GM19099 (cell line): Measurements from ENCODE around the gene SLK.

Experiments
- POLR2A ChIP-seq: IDR thresholded peaks from 3 replicates; pipeline ENCODE4 v1.6.1; 2011; ENCODE audit warnings: low read depth; ENCODE audit not compliant: insufficient read length; ENCODE audit errors: extremely low read depth

SLK gene

GRCh38 chr10:104074505-104074904 lies 107.6 kb downstream of the SLK start:
- TF ChIP-seq POLR2A = no peak

DNA sequence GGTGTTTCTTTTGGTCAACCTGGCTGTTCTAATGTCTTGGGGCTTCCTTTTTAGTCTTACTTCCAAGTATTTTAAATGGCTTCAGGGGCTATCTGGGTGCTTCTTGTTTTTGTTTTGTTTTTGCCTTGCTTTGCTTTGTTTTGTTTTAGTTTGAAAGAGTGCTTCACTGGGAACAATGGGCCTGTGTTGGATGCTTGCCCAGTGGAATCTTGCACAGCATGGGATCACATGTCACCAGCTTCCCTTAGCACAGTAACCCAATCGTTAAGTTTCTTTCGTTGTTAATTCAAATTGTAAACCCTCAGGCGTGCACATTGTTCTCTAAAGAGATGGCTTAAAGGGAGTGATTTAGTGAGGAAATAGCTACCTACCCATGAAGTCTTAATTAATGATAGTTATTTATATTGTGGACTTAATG lies 109.8 kb downstream of the SLK start:
- no peak for TF ChIP-seq POLR2A

- no peak for TF ChIP-seq POLR2A
These were observed 110.3 kb downstream of the SLK start for GRCh38 chr10:104077247-104077646.

DNA sequence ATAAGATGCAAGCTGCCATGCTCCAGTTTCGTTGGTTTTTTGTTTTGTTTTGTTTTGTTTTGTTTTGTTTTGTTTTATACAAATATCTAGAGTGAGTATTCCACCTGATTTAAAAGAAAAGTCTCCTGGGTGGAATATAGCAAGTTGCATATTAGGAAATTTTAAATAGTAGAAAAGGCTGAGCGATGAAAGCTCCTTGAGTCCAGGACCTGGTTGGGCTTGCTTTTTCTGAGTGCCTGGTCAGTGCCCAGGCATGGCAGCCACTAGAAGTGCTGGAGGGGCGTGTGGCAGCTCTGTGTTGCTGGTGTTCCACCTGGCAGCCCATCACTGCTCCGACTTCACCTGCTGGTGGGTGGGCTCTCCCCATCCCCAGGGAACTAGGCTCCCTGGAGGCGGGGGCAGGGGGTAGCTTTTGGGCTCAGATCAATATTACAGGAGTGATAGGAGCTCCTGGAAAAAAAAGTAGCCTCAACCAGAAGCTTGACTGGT lies 110.8 kb downstream of the SLK start:
- no peak for TF ChIP-seq POLR2A
